Neural progenitor cell (in vitro differentiated cells): Measurements from ENCODE around the gene KCTD3.

ENCODE experiments used
- CTCF ChIP-seq: fragments of 200-600 bp; sonication (generic); IDR thresholded peaks from 2 replicates; pipeline ENCODE4 v1.5.1; 2017; ENCODE audit warnings: antibody characterized with exemption, mild to moderate bottlenecking
- EZH2 ChIP-seq: fragments of 200-600 bp; sonication (generic); IDR thresholded peaks from 2 replicates; pipeline ENCODE4 v1.6.1; 2017; ENCODE audit warnings: antibody characterized with exemption, mild to moderate bottlenecking, moderate library complexity
- EZH2phosphoT487 ChIP-seq: fragments of 200-600 bp; sonication (generic); IDR thresholded peaks from 2 replicates; pipeline ENCODE4 v1.6.1; 2017; ENCODE audit warnings: antibody characterized with exemption

GRCh38 chr1:215590779-215591491, 23.8 kb downstream of the KCTD3 start:
- TF ChIP-seq CTCF (no peak), EZH2phosphoT487 (no peak), EZH2 (no peak)
